Gastrocnemius medialis (tissue), 4 donors: Measurements from ENCODE around the gene RRBP1. TPM values are rescaled to one million over a fixed set of nuclear protein-coding genes. Genes with fewer than 3 reads are reported as not detected.

Experiments
- ATAC-seq, 2 donors: fragments of 150-250 bp; one replicate each; pipeline ENCODE4 v1.9.1; 2016
- DNase-seq, 2 donors: peaks; one replicate each; pipeline ENCODE4 v3.0.0-alpha.2; 2019
- H3K27ac ChIP-seq, 4 donors: fragments of 200-600 bp; sonication (generic); 1 replicate in 1 of 4; 2 replicates in 3 of 4; pipeline ENCODE4 v1.5.1; 2016 to 2018; ENCODE audit warnings: mild to moderate bottlenecking in 2 of 4, moderate library complexity in 1 of 4
- H3K27me3 ChIP-seq, 3 donors: fragments of 200-600 bp; sonication (generic) in 2 of 3; 1 replicate in 1 of 3; 2 replicates in 2 of 3; pipeline versions ENCODE4 v1.5.1 to v1.6.0; 2016 to 2019; ENCODE audit warnings: mild to moderate bottlenecking in 1 of 3, moderate library complexity in 1 of 3
- H3K36me3 ChIP-seq, 2 donors: fragments of 200-600 bp; sonication (generic) in 1 of 2; one replicate each; pipeline ENCODE4 v1.5.1; 2017 to 2018
- H3K4me1 ChIP-seq, 2 donors: fragments of 200-600 bp; sonication (generic) in 1 of 2; one replicate each; pipeline ENCODE4 v1.5.1; 2016 to 2017; ENCODE audit warnings: mild to moderate bottlenecking in 2 of 2
- H3K4me3 ChIP-seq, 4 donors: fragments of 200-600 bp; sonication (generic) in 3 of 4; 1 replicate in 1 of 4; 2 replicates in 3 of 4; pipeline ENCODE4 v1.5.1; 2016 to 2019; ENCODE audit warnings: mild to moderate bottlenecking in 2 of 4
- H3K9me3 ChIP-seq, 3 donors: fragments of 200-600 bp; sonication (generic) in 2 of 3; 1 replicate in 1 of 3; 2 replicates in 2 of 3; pipeline ENCODE4 v1.5.1; 2016 to 2019
- POLR2A ChIP-seq, 2 donors: fragments of 450-650 bp; IDR thresholded peaks; one replicate each; pipeline ENCODE4 v1.6.1; 2017; ENCODE audit warnings: antibody characterized with exemption in 2 of 2, mild to moderate bottlenecking in 2 of 2, moderate library complexity in 2 of 2
- in situ Hi-C, 4 donors: fragments of 200-750 bp; cut with MboI; loops; one replicate each; pipeline versions ENCODE4 v1.15.0 to v1.8.0; 2017; ENCODE audit warnings: low sequenced_read_pairs in 4 of 4
- intact Hi-C: fragments of 100-400 bp; cut with DNase I; formaldehyde crosslinking; loops from one replicate; pipeline ENCODE4 v1.15.1; 2023; ENCODE audit warnings: low total_unique reads
- total RNA-seq, 4 donors: library from RNA; depleted of rRNA; stranded (reverse); fragments of >200 nt; gene quantifications; one replicate each; pipeline versions ENCODE4 v1.1.0 to v1.2.3, GENCODE V29; 2016
- TF ChIP-seq, protein P1 (sequence below), 5 experiments: fragments of 450-650 bp in 3 of 5; fragments of 200-600 bp in 2 of 5; sonication (generic) in 2 of 5; IDR thresholded peaks in 4 of 5; conservative IDR thresholded peaks in 1 of 5; 1 replicate in 4 of 5; 2 replicates in 1 of 5; pipeline ENCODE4 v1.5.1; 2016 to 2019; ENCODE audit warnings: antibody characterized with exemption in 5 of 5, mild to moderate bottlenecking in 3 of 5, moderate library complexity in 3 of 5

The RRBP1 gene
- total RNA-seq, 4 donors from 2014 or later, result 14.1 to 22.7 (median 17.9) TPM

DNA sequence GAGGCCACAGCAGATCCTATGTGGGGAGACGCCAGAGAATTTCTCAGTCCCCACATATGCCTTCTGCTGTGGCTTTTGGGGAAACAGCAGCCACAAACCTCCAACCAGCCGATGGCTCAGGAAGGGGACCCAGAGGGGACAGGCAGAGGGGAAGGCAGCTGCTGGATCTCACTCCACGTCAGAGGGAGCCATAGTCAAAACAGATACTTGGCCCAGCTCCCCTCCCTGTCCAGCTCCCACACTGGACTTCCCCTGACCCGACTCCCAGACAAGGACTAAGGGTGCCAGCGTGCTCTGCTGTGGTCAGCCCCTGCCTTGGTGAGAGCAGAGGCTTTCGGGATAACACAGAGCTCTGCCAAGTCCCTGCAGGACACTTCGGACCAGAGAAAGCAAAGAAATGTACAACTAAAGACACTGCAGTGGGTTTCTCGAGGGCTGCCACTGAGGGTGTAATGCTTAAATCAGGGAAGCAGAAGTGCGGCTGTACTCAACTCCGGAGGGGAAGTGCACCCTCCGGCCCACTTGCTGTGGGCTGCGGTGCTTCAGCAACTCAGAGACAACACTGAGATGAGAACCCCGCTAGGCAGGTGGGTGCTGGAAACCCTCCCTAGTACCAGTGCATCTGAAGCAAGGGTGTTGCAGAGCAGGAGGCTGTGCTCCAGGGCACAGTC, 47.2 kb downstream of the RRBP1 start:
- intact Hi-C loops, result no loop called here

DNA sequence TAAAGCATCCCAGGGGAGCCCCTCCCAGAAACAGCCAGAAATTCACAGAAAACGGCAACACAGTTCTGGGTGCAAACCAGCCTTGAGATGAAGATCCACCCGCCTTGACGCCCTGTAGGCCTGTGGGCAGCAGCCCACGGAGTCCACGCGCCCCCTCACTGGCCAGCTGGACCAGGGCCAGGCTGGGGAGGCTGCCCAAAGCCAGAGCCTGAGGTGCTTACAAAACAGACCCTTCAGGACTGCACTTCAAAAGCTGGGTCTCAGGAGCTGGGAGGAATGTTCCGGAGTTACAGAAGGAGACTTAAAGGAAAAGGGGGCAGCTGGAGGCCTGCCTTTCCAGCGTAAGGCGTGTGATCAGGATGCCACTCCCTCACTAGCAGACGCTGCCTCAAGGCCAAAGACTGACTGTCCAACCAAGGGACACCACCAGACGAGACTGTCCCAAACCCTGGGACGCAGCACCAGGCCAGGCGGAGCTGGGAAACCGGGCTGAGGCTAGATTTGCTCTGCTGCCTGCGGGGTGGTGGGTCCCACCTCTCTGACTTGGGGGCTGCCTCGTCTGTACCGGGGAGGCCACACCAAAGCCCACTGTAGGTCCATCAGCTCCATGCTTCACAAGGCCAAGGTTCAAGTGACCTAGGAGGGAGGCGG, 48.1 kb downstream of the RRBP1 start:
- TF ChIP-seq, protein P1, sequence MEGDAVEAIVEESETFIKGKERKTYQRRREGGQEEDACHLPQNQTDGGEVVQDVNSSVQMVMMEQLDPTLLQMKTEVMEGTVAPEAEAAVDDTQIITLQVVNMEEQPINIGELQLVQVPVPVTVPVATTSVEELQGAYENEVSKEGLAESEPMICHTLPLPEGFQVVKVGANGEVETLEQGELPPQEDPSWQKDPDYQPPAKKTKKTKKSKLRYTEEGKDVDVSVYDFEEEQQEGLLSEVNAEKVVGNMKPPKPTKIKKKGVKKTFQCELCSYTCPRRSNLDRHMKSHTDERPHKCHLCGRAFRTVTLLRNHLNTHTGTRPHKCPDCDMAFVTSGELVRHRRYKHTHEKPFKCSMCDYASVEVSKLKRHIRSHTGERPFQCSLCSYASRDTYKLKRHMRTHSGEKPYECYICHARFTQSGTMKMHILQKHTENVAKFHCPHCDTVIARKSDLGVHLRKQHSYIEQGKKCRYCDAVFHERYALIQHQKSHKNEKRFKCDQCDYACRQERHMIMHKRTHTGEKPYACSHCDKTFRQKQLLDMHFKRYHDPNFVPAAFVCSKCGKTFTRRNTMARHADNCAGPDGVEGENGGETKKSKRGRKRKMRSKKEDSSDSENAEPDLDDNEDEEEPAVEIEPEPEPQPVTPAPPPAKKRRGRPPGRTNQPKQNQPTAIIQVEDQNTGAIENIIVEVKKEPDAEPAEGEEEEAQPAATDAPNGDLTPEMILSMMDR (IDR thresholded peaks at IDR 0.05 in 4 of 5, conservative IDR thresholded peaks at IDR 0.05 in 1 of 5), result no peak
- no peak for TF ChIP-seq POLR2A (IDR thresholded peaks at IDR 0.05)
- H3K4me1 ChIP-seq, result peaks cover 6 to 14% of the 10 kb centered on the region in 2 donors
- H3K27me3 ChIP-seq, result no peaks in the 10 kb centered on the region
- intact Hi-C loops, result no loop called here
- ATAC-seq (no peak), DNase-seq (no peak)
- no peak overlapping the region for H3K4me3 ChIP-seq
- peak overlapping the region in 1 of 4 donors; percentile 1 for H3K27ac ChIP-seq
- peaks cover 0 to 64% of the 10 kb centered on the region in 2 donors for H3K36me3 ChIP-seq
- in situ Hi-C loops, result no loop called here
- H3K9me3 ChIP-seq, result no peaks in the 10 kb centered on the region

More for the DNA sequence above, 47.2 kb downstream of the RRBP1 start:
- H3K27ac ChIP-seq, result peak overlapping the region in 1 of 4 donors; percentile 1
- in situ Hi-C loops, result no loop called here
- TF ChIP-seq, protein P1 (IDR thresholded peaks at IDR 0.05 in 4 of 5, conservative IDR thresholded peaks at IDR 0.05 in 1 of 5), result no peak
- TF ChIP-seq POLR2A (IDR thresholded peaks at IDR 0.05), result no peak
- ATAC-seq (no peak), DNase-seq (no peak)
- H3K4me1 ChIP-seq, result peaks cover 8 to 14% of the 10 kb centered on the region in 2 donors
- H3K4me3 ChIP-seq, result no peak overlapping the region
- no peaks in the 10 kb centered on the region for H3K27me3 ChIP-seq
- peaks cover 0 to 55% of the 10 kb centered on the region in 2 donors for H3K36me3 ChIP-seq
- no peaks in the 10 kb centered on the region for H3K9me3 ChIP-seq

DNA sequence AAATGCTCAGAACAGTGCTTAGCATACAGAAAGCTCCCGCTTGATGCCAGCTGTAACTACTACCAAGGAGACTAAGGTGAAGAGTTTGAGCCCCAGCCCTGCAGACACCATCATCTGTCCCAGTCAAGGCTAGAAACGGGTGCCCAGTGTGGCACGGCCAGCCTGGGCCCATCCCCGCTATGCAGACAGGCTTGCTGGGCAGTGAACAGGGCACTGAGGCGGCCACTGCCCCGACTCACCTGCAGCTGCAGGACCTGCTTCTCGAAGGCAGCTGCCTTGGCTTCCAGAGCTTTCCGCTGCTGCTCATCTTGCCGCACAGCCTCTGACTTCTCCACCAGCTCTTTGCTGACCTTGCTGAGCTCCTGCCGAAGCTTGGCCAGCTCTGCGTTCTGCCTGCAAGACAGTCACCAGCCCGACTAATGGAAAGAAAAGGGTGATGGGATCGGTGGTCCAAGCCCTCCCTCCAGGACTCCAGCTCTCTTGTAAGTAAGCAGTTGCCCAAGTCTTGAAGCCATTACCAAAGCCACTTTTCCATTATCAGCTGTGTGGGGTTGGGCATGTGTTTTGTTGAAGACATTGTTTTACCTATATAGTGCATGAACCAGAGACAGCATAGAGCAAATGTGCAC, 48.7 kb downstream of the RRBP1 start:
- ATAC-seq, result no peak
- TF ChIP-seq, protein P1 (IDR thresholded peaks at IDR 0.05 in 4 of 5, conservative IDR thresholded peaks at IDR 0.05 in 1 of 5), result no peak
- TF ChIP-seq POLR2A (IDR thresholded peaks at IDR 0.05), result no peak
- H3K27ac ChIP-seq, result no peak overlapping the region
- DNase-seq, result no peak
- H3K4me3 ChIP-seq, result no peak overlapping the region
- intact Hi-C loops (no loop called here), in situ Hi-C loops (no loop called here)
- peaks cover 0 to 65% of the 10 kb centered on the region in 2 donors for H3K36me3 ChIP-seq
- no peaks in the 10 kb centered on the region for H3K9me3 ChIP-seq
- no peaks in the 10 kb centered on the region for H3K27me3 ChIP-seq
- H3K4me1 ChIP-seq, result peaks cover 4 to 14% of the 10 kb centered on the region in 2 donors

DNA sequence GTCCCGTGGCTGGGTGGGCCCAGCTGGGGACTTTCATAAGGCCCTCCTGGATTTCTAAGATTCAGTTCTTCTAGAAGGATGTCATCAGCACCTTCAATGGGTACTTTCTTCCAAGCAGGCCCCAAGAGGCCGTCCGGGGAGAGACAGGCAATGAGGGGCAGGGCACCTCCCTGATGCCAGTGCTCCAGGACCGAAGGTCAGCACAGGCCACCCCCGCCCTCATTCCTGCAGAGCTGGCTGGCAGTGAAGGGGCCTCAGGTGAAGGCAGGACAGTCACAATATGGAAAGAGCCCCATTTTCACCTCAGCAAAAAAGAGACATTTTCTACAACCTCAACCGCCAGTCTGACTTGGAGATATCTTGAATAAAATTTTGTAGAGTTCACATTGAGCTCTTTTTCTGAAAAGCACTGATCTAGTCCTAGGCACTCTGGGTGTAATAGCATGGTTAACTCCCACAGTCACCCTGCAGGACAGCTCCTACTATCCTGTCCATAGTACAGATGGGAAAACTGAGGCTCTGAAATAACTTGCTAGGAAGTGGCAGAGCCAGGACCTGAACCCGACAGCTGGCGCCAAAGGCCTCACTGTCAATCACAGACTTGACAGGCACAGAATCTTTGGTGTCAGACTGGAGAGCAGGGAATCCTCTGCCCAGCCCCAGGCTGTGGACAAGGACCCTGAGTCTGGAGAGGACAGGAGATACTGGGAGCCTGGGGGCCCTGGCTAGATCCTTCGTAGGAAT, 50.3 kb downstream of the RRBP1 start:
- H3K36me3 ChIP-seq, result peaks cover 0 to 78% of the 10 kb centered on the region in 2 donors
- TF ChIP-seq, protein P1 (IDR thresholded peaks at IDR 0.05 in 4 of 5, conservative IDR thresholded peaks at IDR 0.05 in 1 of 5), result no peak
- TF ChIP-seq POLR2A (IDR thresholded peaks at IDR 0.05), result no peak
- H3K9me3 ChIP-seq, result no peaks in the 10 kb centered on the region
- peaks cover 4 to 8% of the 10 kb centered on the region in 2 donors for H3K4me1 ChIP-seq
- H3K27me3 ChIP-seq, result no peaks in the 10 kb centered on the region
- ATAC-seq (no peak), DNase-seq (no peak)
- H3K27ac ChIP-seq, result no peak overlapping the region
- in situ Hi-C loops, result no loop called here
- intact Hi-C loops, result no loop called here
- H3K4me3 ChIP-seq, result no peak overlapping the region
